Tibial artery (tissue), 4 donors: ENCODE data around the gene ADAMTS17.

Source experiments
- DNase-seq, 2 donors: peaks; one replicate each; pipeline ENCODE4 v3.0.0-alpha.2; 2019
- H3K27ac ChIP-seq, 2 donors: fragments of 200-600 bp; sonication (generic) in 1 of 2; 1 replicate in 1 of 2; 2 replicates in 1 of 2; pipeline ENCODE4 v1.5.1; 2018 to 2019; ENCODE audit warnings: mild to moderate bottlenecking in 1 of 2
- H3K27me3 ChIP-seq, 2 donors: fragments of 200-600 bp; sonication (generic) in 1 of 2; one replicate each; pipeline versions ENCODE4 v1.5.1 to v1.6.0; 2016 to 2019
- H3K36me3 ChIP-seq, 3 donors: fragments of 200-600 bp; sonication (generic) in 2 of 3; one replicate each; pipeline ENCODE4 v1.5.1; 2016 to 2019; ENCODE audit warnings: mild to moderate bottlenecking in 2 of 3
- H3K4me1 ChIP-seq, 4 donors: fragments of 200-600 bp; sonication (generic) in 2 of 4; 1 replicate in 3 of 4; 2 replicates in 1 of 4; pipeline ENCODE4 v1.5.1; 2016 to 2019
- H3K4me3 ChIP-seq, 2 donors: fragments of 200-600 bp; sonication (generic) in 1 of 2; 1 replicate in 1 of 2; 2 replicates in 1 of 2; pipeline ENCODE4 v1.5.1; 2018 to 2019; ENCODE audit warnings: mild to moderate bottlenecking in 2 of 2
- H3K9me3 ChIP-seq, 3 donors: fragments of 200-600 bp; sonication (generic) in 1 of 3; one replicate each; pipeline ENCODE4 v1.5.1; 2016 to 2019
- intact Hi-C: fragments of 100-400 bp; cut with DNase I; formaldehyde crosslinking; loops from one replicate; pipeline ENCODE4 v1.15.0; 2023; ENCODE audit warnings: low total_unique reads
- TF ChIP-seq, protein P1 (sequence below), 2 experiments: fragments of 200-600 bp in 1 of 2; fragments of 450-650 bp in 1 of 2; IDR thresholded peaks; one replicate each; pipeline ENCODE4 v1.5.1; 2017 to 2019; ENCODE audit warnings: antibody characterized with exemption in 2 of 2, mild to moderate bottlenecking in 1 of 2, moderate library complexity in 1 of 2

Gene ADAMTS17

DNA sequence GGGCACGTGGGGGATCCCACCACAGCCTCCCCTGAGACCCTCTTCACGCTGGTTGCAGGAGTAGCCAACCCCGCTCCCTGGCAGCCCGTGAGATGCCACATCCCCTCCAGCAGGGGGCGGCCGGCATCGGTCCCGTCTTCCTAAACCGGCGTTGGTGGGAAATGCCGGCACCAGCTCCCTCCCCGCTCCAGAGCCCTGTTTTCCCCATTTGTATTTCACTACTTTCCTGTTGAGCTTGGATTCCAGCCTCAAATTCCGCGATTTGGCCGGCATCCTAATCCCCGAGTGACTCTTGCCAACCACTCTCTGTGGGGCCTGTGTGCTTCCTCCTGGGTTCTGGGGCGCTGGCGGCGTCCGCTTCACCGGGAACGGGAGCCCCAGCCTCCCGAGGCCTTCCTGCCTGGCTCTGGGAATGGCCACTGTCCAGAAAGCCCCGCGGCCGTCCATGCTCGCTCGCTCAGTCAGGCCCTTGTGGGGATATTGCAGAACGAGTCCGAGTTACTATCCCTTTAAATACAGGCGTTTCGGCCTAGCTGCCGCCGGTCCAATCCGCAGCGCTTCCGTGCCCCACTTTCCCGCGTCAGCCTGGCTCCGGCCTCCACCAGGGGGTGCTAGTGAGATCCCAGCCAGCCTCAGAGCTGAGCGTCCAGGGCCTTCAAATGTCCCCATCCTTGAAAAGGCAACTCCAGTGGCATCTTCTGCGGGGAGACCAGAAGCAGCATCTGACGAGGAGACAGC, 8.1 kb upstream of the ADAMTS17 start:
- no peaks in the 10 kb centered on the region for H3K36me3 ChIP-seq
- DNase-seq: peak; percentile 93 to 98
- H3K27ac ChIP-seq: peak overlapping the region; percentile 94 to 99
- intact Hi-C loops: loop anchor here (5.0 to 10.0 kb wide), 3 partner anchors 32 to 252 kb away; partner anchors contain the start of genes ASB7 and LINS1
- H3K9me3 ChIP-seq: no peaks in the 10 kb centered on the region
- peak overlapping the region; percentile 70 to 73 for H3K4me3 ChIP-seq
- H3K4me1 ChIP-seq: peaks cover 0 to 16% (median 9%) of the 10 kb centered on the region in 4 donors
- TF ChIP-seq, protein P1, sequence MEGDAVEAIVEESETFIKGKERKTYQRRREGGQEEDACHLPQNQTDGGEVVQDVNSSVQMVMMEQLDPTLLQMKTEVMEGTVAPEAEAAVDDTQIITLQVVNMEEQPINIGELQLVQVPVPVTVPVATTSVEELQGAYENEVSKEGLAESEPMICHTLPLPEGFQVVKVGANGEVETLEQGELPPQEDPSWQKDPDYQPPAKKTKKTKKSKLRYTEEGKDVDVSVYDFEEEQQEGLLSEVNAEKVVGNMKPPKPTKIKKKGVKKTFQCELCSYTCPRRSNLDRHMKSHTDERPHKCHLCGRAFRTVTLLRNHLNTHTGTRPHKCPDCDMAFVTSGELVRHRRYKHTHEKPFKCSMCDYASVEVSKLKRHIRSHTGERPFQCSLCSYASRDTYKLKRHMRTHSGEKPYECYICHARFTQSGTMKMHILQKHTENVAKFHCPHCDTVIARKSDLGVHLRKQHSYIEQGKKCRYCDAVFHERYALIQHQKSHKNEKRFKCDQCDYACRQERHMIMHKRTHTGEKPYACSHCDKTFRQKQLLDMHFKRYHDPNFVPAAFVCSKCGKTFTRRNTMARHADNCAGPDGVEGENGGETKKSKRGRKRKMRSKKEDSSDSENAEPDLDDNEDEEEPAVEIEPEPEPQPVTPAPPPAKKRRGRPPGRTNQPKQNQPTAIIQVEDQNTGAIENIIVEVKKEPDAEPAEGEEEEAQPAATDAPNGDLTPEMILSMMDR (IDR thresholded peaks at IDR 0.05): peak; percentile 85 to 95
- H3K27me3 ChIP-seq: peaks cover 0 to 6% of the 10 kb centered on the region in 2 donors

DNA sequence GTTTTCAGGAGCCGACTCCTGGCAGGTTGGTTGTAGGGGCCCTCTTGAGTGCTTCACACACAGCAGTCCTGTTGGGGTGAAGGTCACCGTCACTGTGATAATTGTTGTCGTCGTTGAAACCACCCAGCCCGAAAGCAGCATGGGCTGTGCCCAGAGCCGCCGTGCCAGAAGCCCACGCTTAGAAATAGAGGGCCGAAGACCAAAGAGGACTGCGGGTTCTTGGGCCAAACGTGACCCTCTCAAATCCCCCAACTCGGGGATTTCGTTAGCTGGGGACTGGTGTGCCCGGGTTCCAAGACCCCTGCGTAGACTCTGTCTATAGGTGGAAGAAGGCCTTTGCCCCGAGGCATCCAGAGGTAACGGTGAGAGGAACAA, 7.5 kb upstream of the ADAMTS17 start:
- peak overlapping the region; percentile 94 to 99 for H3K27ac ChIP-seq
- no peaks in the 10 kb centered on the region for H3K9me3 ChIP-seq
- intact Hi-C loops: loop anchor here (5.0 to 10.0 kb wide), 3 partner anchors 33 to 253 kb away; partner anchors contain the start of genes ASB7 and LINS1
- peaks cover 0 to 16% (median 9%) of the 10 kb centered on the region in 4 donors for H3K4me1 ChIP-seq
- H3K36me3 ChIP-seq: no peaks in the 10 kb centered on the region
- TF ChIP-seq, protein P1 (IDR thresholded peaks at IDR 0.05): no peak
- H3K4me3 ChIP-seq: peak overlapping the region; percentile 70 to 73
- peaks cover 0 to 6% of the 10 kb centered on the region in 2 donors for H3K27me3 ChIP-seq
- no peak for DNase-seq

DNA sequence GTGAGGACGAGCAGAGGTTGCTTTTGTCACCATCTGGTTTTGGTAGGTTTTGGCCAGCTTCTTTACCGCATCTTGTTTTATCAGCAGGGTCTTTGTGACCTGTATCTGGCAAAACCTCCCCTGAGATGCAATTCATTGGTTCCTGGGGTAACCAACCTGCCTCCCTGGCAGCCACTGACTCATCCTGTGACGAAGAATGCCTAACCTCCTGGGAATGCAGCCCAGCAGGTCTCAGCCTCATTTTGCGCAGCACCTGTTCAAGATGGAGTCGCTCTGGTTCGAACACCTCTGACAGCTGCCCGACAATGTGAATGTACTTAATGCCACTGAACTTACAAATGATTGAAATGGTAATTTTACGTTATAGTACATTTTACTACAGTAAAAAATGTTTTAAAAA, 6.8 kb upstream of the ADAMTS17 start:
- Histone ChIP-seq H3K4me3 (no peak overlapping the region), H3K27ac (peak overlapping the region in 1 of 2 donors; percentile 99), H3K9me3 (no peaks in the 10 kb centered on the region), H3K36me3 (no peaks in the 10 kb centered on the region), H3K4me1 (peaks cover 0 to 16% (median 9%) of the 10 kb centered on the region in 4 donors), H3K27me3 (peaks cover 0 to 5% of the 10 kb centered on the region in 2 donors)
- intact Hi-C loops: loop anchor here (5.0 to 10.0 kb wide), 3 partner anchors 34 to 254 kb away; partner anchors contain the start of genes ASB7 and LINS1
- TF ChIP-seq, protein P1 (IDR thresholded peaks at IDR 0.05): no peak
- DNase-seq: no peak

DNA sequence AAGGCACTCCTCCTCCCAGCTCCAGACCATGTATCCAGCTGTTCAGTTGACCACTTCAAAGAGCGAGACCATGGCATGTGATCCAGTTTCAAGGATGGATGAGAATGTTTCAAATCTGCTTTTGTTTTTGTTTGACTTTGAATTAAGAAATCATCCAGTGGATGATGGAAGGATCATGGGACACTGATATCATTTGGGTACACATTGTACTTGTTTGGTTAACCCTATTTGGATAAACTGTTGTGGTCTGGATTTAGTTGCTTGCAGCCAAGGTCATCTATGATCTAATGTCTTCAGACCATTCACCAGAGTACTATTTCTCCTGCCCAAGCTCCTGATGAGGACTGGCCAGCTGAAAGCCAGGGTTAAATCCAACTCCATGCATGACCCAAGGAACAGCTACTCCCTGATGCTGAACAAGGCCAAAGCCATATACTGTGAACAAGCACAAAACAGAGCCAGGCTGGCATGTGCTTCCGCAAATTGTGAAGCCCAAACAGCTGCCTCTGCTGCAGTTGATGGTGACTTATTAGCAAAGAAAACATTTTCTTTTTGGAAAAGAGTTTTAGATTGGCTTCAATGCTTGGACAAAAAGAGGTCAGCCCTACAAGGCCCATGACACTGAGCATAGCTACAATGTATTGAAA, 5.2 kb upstream of the ADAMTS17 start:
- H3K4me1 ChIP-seq: peaks cover 0 to 16% (median 11%) of the 10 kb centered on the region in 4 donors
- no peak for DNase-seq
- intact Hi-C loops: loop anchor here (5.0 to 10.0 kb wide), 3 partner anchors 35 to 255 kb away; partner anchors contain the start of genes ASB7 and LINS1
- no peaks in the 10 kb centered on the region for H3K36me3 ChIP-seq
- no peak overlapping the region for H3K4me3 ChIP-seq
- H3K27me3 ChIP-seq: no peaks in the 10 kb centered on the region
- H3K9me3 ChIP-seq: no peaks in the 10 kb centered on the region
- no peak overlapping the region for H3K27ac ChIP-seq
- TF ChIP-seq, protein P1 (IDR thresholded peaks at IDR 0.05): no peak

DNA sequence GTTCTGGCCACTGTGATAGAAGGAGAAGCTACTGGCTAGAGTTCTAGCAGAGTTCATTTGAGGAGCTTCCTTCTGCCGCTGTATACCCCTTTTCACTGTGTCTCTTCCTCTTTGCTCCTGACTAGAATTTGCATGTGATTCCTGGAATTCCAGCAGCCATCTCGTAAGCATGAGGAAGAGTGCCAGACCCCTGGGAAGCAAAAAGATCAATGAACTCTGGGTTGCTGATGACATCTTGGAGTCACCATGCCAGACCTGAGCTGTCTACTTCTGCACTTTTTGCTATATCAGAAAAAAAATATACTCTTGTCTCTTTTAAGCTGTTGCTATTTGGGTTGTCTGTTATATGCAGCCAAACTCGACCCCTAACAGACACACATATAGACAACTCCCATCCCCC, 3.7 kb upstream of the ADAMTS17 start:
- no peak overlapping the region for H3K27ac ChIP-seq
- no peak for DNase-seq
- H3K9me3 ChIP-seq: no peaks in the 10 kb centered on the region
- H3K4me3 ChIP-seq: no peak overlapping the region
- TF ChIP-seq, protein P1 (IDR thresholded peaks at IDR 0.05): no peak
- H3K4me1 ChIP-seq: peaks cover 0 to 17% (median 14%) of the 10 kb centered on the region in 4 donors
- intact Hi-C loops: loop anchor here (5.0 to 10.0 kb wide), 3 partner anchors 37 to 257 kb away; partner anchors contain the start of genes ASB7 and LINS1
- H3K27me3 ChIP-seq: no peaks in the 10 kb centered on the region
- no peaks in the 10 kb centered on the region for H3K36me3 ChIP-seq
